ENCODE data around the gene FCHSD2.

DNA sequence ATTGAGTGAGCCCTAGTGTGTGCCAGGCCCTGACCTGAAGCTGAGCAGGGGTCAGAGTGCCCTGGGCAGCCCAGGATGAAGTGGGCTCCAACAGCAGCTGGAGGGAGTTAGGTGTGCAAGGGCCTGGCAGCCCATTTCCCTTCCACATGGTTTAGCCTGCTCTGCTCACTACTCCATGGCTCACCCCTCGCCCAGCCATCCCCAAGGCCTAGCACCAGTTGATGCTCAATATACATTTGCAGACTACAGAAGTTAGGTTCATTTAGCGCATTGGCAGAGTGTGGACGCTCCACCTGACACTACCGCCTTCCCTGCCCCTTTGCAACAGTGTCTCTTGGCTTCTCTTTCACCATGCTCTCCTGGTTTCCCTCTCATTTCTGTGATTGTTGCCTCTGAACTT, 324.2 kb downstream of the FCHSD2 start:
- TF ChIP-seq, protein P1, sequence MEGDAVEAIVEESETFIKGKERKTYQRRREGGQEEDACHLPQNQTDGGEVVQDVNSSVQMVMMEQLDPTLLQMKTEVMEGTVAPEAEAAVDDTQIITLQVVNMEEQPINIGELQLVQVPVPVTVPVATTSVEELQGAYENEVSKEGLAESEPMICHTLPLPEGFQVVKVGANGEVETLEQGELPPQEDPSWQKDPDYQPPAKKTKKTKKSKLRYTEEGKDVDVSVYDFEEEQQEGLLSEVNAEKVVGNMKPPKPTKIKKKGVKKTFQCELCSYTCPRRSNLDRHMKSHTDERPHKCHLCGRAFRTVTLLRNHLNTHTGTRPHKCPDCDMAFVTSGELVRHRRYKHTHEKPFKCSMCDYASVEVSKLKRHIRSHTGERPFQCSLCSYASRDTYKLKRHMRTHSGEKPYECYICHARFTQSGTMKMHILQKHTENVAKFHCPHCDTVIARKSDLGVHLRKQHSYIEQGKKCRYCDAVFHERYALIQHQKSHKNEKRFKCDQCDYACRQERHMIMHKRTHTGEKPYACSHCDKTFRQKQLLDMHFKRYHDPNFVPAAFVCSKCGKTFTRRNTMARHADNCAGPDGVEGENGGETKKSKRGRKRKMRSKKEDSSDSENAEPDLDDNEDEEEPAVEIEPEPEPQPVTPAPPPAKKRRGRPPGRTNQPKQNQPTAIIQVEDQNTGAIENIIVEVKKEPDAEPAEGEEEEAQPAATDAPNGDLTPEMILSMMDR (conservative IDR thresholded peaks at IDR 0.05): no peak
- no peak for TF ChIP-seq EZH2 (IDR thresholded peaks at IDR 0.05; ENCODE audit: low read depth)

Measured in PC-9 (cell line).